K562 (cell line): ENCODE data around the gene FKBP11. TPM values are rescaled to one million over a fixed set of nuclear protein-coding genes. Genes with fewer than 3 reads are reported as not detected.
A peak's percentile ranks its signal among the peaks of the same experiment; 100 is the strongest.
"Not testable (repeated sequence)": the region's sequence is repeated elsewhere in the genome, so short reads cannot be mapped to it uniquely, and the experiment has no call there.

Experiments
- ATAC-seq: fragments of 200-7000 bp; cut with Tn5 transposase; 3 replicates; pipeline ENCODE4 v1.9.1; 2020; ENCODE audit warnings: moderate library complexity
- BruUV-seq: library from RNA; stranded (reverse); fragments of 400-500 nt; replicated peaks from 2 replicates; lab custom pipeline; 2021; lab: Mats Ljungman, UMichigan
- CTCF ChIA-PET: fragments of 300-600 bp; formaldehyde crosslinking; extraction: SDS; loops from one replicate; lab custom pipeline; 2021; ENCODE audit warnings: low intra/inter-chr PET ratio; lab: Yijun Ruan, JAX
- POLR2A ChIA-PET: fragments of 300-600, 350-650 bp; sonication (Branson Sonifier 250); formaldehyde crosslinking; extraction: SDS; loops from one replicate; lab custom pipeline; 2021; ENCODE audit warnings: antibody characterized with exemption, inconsistent platforms; lab: Yijun Ruan, JAX
- DNase-seq, 4 experiments: peaks; one replicate each; pipeline versions ENCODE4 v3.0.0 to v3.0.0-alpha.2; 2011 to 2018; ENCODE audit warnings: low spot score in 3 of 4, mixed read lengths in 3 of 4; ENCODE audit errors: extremely low read depth in 1 of 4
- FAIRE-seq: peaks from 2 replicates; lab custom pipeline; 2011; peaks lifted over from hg19 to GRCh38; lab: Jason Lieb, UNC
- H2AFZ ChIP-seq: 2 replicates; pipeline ENCODE4 v1.6.0; 2011; ENCODE audit warnings: low read depth, low read length, control low read depth, inconsistent platforms
- H3K27ac ChIP-seq: fragments of 200-600 bp; 3 replicates; pipeline ENCODE4 v1.8.0; 2011; ENCODE audit warnings: low read depth, mild to moderate bottlenecking, control low read depth, inconsistent platforms, low read length, moderate library complexity, mixed read lengths; ENCODE audit errors: extremely low read depth
- H3K27me3 ChIP-seq, 2 experiments: fragments of 300-600 bp in 1 of 2; 2 replicates in 1 of 2; 3 replicates in 1 of 2; pipeline versions ENCODE4 v1.6.0 to v1.8.0; 2011; ENCODE audit warnings: inconsistent platforms in 2 of 2, low read length in 2 of 2, mild to moderate bottlenecking in 1 of 2, mixed read lengths in 1 of 2, moderate library complexity in 1 of 2; ENCODE audit not compliant: control insufficient read depth in 2 of 2, insufficient read depth in 2 of 2
- H3K36me3 ChIP-seq: fragments of 300-600 bp; 3 replicates; pipeline ENCODE4 v1.8.0; 2011; ENCODE audit warnings: mild to moderate bottlenecking, low read length, inconsistent platforms; ENCODE audit not compliant: control insufficient read depth, insufficient read depth
- H3K4me1 ChIP-seq, 2 experiments: fragments of 200-600 bp in 1 of 2; replicated peaks in 1 of 2; 2 replicates in 1 of 2; 3 replicates in 1 of 2; pipeline versions ENCODE4 v1.5.1 to v1.8.0; 2011; ENCODE audit warnings: inconsistent platforms in 2 of 2, low read length in 2 of 2, mild to moderate bottlenecking in 1 of 2, mixed read lengths in 1 of 2, moderate library complexity in 1 of 2; ENCODE audit not compliant: control insufficient read depth in 2 of 2, insufficient read depth in 2 of 2
- H3K4me2 ChIP-seq: 2 replicates; pipeline ENCODE4 v1.6.1; 2011; ENCODE audit warnings: low read length, control low read depth, inconsistent platforms, mixed read lengths; ENCODE audit not compliant: insufficient read depth
- H3K4me3 ChIP-seq: fragments of 200-600 bp; sonication (generic), shearing (Covaris generic); 2 replicates; pipeline ENCODE4 v1.5.1; 2016; ENCODE audit warnings: control low read depth, inconsistent platforms
- H3K79me2 ChIP-seq: fragments of 200-600 bp; 3 replicates; pipeline ENCODE4 v1.8.0; 2011; ENCODE audit warnings: low read length, inconsistent platforms; ENCODE audit not compliant: control insufficient read depth, insufficient read depth
- H3K9ac ChIP-seq, 2 experiments: 2 replicates each; pipeline versions ENCODE4 v1.6.0 to v1.6.1; 2011; ENCODE audit warnings: low read depth in 2 of 2, low read length in 2 of 2, control low read depth in 1 of 2, inconsistent platforms in 1 of 2, mild to moderate bottlenecking in 1 of 2, mixed read lengths in 1 of 2; ENCODE audit not compliant: insufficient read depth in 1 of 2
- H3K9me1 ChIP-seq: one replicate; pipeline ENCODE4 v1.6.0; 2011; ENCODE audit warnings: inconsistent platforms, mild to moderate bottlenecking, low read length, moderate library complexity; ENCODE audit not compliant: control insufficient read depth, insufficient read depth
- H3K9me3 ChIP-seq: replicated peaks from 2 replicates; pipeline ENCODE4 v1.5.1; 2011; ENCODE audit warnings: low read depth, low read length, inconsistent platforms; ENCODE audit not compliant: control insufficient read depth, insufficient read depth
- H4K20me1 ChIP-seq: replicated peaks from 2 replicates; pipeline ENCODE4 v1.6.1; 2011; ENCODE audit warnings: low read length, inconsistent platforms, mixed read lengths; ENCODE audit not compliant: control insufficient read depth, insufficient read depth
- ARID1B ChIP-seq: fragments of 450-650 bp; IDR thresholded peaks from 2 replicates; pipeline ENCODE4 v1.6.1; 2016; ENCODE audit warnings: antibody characterized with exemption, mild to moderate bottlenecking, inconsistent platforms
- C11orf30 ChIP-seq: fragments of 450-650 bp; IDR thresholded peaks from 2 replicates; pipeline ENCODE4 v1.6.1; 2016; ENCODE audit warnings: low read depth, mild to moderate bottlenecking
- CBFA2T3 ChIP-seq: fragments of 450-650 bp; IDR thresholded peaks from 2 replicates; pipeline ENCODE4 v1.6.1; 2017
- CSDE1 ChIP-seq, 2 experiments: fragments of 450-650 bp; IDR thresholded peaks; 2 replicates each; pipeline ENCODE4 v1.6.1; 2016; ENCODE audit warnings: mild to moderate bottlenecking in 1 of 2
- DPF2 ChIP-seq: fragments of 450-650 bp; IDR thresholded peaks from 2 replicates; pipeline ENCODE4 v1.6.1; 2016
- MAFG ChIP-seq: fragments of 450-650 bp; conservative IDR thresholded peaks from 2 replicates; pipeline ENCODE4 v1.6.1; 2016; ENCODE audit warnings: missing genetic modification characterization, missing compliant biosample characterization
- NFE2 ChIP-seq: IDR thresholded peaks from 2 replicates; pipeline ENCODE4 v1.6.1; 2014; ENCODE audit warnings: antibody characterized with exemption, low read depth
- TAF9B ChIP-seq: fragments of 450-650 bp; IDR thresholded peaks from 2 replicates; pipeline ENCODE4 v1.6.1; 2018; ENCODE audit warnings: mild to moderate bottlenecking; ENCODE audit not compliant: partially characterized antibody
- ZNF316 ChIP-seq: fragments of 450-650 bp; IDR thresholded peaks from 2 replicates; pipeline ENCODE4 v1.6.1; 2016
- WGBS: fragments of 100-300 bp; shearing (Covaris generic); methylation state at CpG from one replicate; pipeline ENCODE4 v1.1.6; 2016; ENCODE audit warnings: low coverage, mixed read lengths; ENCODE audit not compliant: insufficient coverage; ENCODE audit errors: missing lambda C conversion rate; 5-methylcytosine and 5-hydroxymethylcytosine counted together
- in situ Hi-C: fragments of 300-500 bp; cut with MboI; formaldehyde crosslinking; loops from 4 replicates; pipeline ENCODE4 v1.15.0; 2018; ENCODE audit warnings: inconsistent platforms, mixed read lengths
- intact Hi-C: fragments of 100-400 bp; cut with micrococcal nuclease; formaldehyde crosslinking; loops from 2 replicates; pipeline ENCODE4 v1.14.2; 2022
- polyA plus RNA-seq, 8 experiments: library from polyadenylated mRNA; depleted of rRNA in 4 of 8; stranded (reverse) in 5 of 8; unstranded in 3 of 8; fragments of >200 nt; fragmentation: Nextera tagmentation in 2 of 8; fragmentation: Illumina TruSeq in 1 of 8; extraction: Ambion mirVana in 2 of 8; extraction: Trizol in 1 of 8; gene quantifications; 2 replicates each; pipeline versions ENCODE4 v1.2.1 to v1.2.3, GENCODE V29; 2011 to 2014; ENCODE audit warnings: inconsistent platforms in 1 of 8, missing spikeins in 1 of 8
- total RNA-seq, 7 experiments: library from RNA; depleted of rRNA in 6 of 7; stranded (reverse); fragments of >200 nt in 6 of 7; fragmentation: Illumina TruSeq in 2 of 7; extraction: Trizol in 2 of 7; gene quantifications; 2 replicates each; pipeline versions ENCODE4 v1.2.1 to v1.2.3, GENCODE V29; 2011 to 2021; ENCODE audit warnings: low replicate concordance in 1 of 7
- TF ChIP-seq, protein P1 (sequence below): fragments of 250-450 bp; sonication (Bioruptor Pico); IDR thresholded peaks from 2 replicates; pipeline ENCODE4 v1.9.0; 2021; ENCODE audit warnings: mild to moderate bottlenecking, inconsistent platforms

The FKBP11 gene
- total and polyA plus RNA-seq, 9 of the 15 experiments (the other 6 are each of a cell fraction or from before 2014, with no cell fraction given): 1.6 to 8.2 (median 5.8) TPM

DNA sequence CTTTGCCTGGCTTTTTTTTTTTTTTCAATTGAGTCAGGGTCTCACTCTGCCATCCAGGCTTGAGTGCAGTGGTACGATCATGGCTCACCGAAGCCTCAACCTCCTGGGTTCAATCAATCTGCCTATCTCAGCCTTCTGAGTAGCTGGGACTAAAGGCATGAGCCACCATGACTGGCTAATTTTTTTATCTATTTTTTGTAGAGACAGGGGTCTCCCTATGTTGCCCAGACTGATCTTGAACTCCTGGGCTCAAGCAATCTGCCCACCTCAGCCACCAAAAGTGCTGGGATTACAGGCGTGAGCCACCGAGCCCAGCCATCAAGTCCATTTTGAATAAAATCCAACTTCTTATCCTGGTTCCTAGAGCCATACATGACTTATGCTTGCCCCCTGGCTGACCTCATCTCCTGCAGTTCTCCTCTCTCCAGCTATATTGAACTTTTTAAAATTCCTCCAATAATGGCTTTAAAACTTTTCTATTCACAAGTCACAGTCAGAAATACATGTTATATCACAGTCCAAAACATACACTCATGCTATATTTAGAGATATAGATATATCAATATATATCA, 49.3 kb downstream of the FKBP11 start:
- Histone ChIP-seq H3K27ac (no peak overlapping the region), H3K36me3 (no peaks in the 10 kb centered on the region), H3K9me1 (no peaks in the 10 kb centered on the region), H3K9me3 (no peaks in the 10 kb centered on the region), H2AFZ (no peak overlapping the region), H3K9ac (no peak overlapping the region), H3K4me1 (peaks cover 0 to 3% of the 10 kb centered on the region in 2 experiments; a peak in 2 of 5 replicates), H3K79me2 (no peaks in the 10 kb centered on the region), H4K20me1 (no peaks in the 10 kb centered on the region), H3K4me2 (no peak overlapping the region), H3K27me3 (peaks cover 3 to 4% of the 10 kb centered on the region in 2 experiments; a peak in 1 of 5 replicates), H3K4me3 (no peak overlapping the region)
- intact Hi-C loops (no loop called here), in situ Hi-C loops (no loop called here)
- ChIA-PET POLR2A (interaction anchor here (0.8 to 2.1 kb wide), 3 partner anchors 8 to 24 kb away, joined by 4 to 12 read pairs (median 7); partner anchors contain the start of genes DDX23 and RND1), CTCF (no interaction called here)
- ATAC-seq: peak; percentile 55
- 17% methylated on average over 4 of the region's 4 CpGs for WGBS
- BruUV-seq: no TSS peak
- peak in 1 of 4 experiments; percentile 7 for DNase-seq
- peak; percentile 34; the same call in 1 of the 2 replicates for TF ChIP-seq C11orf30
- TF ChIP-seq ARID1B: 0 out of 2 replicates have a peak, but pooled peaks have one; percentile 24
- TF ChIP-seq, protein P1, sequence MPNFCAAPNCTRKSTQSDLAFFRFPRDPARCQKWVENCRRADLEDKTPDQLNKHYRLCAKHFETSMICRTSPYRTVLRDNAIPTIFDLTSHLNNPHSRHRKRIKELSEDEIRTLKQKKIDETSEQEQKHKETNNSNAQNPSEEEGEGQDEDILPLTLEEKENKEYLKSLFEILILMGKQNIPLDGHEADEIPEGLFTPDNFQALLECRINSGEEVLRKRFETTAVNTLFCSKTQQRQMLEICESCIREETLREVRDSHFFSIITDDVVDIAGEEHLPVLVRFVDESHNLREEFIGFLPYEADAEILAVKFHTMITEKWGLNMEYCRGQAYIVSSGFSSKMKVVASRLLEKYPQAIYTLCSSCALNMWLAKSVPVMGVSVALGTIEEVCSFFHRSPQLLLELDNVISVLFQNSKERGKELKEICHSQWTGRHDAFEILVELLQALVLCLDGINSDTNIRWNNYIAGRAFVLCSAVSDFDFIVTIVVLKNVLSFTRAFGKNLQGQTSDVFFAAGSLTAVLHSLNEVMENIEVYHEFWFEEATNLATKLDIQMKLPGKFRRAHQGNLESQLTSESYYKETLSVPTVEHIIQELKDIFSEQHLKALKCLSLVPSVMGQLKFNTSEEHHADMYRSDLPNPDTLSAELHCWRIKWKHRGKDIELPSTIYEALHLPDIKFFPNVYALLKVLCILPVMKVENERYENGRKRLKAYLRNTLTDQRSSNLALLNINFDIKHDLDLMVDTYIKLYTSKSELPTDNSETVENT (CRISPR knock-in tag): no peak
- TF ChIP-seq CBFA2T3: peak; percentile 29; the same call in 1 of the 2 replicates
- peak; percentile 72 for TF ChIP-seq MAFG (tag)
- no peak for TF ChIP-seq CSDE1 (IDR thresholded peaks at IDR 0.05)
- TF ChIP-seq TAF9B: no peak
- peak; percentile 50 for TF ChIP-seq ZNF316
- TF ChIP-seq DPF2: peak; percentile 64
- peak; percentile 53 for TF ChIP-seq NFE2
- FAIRE-seq: no peak

DNA sequence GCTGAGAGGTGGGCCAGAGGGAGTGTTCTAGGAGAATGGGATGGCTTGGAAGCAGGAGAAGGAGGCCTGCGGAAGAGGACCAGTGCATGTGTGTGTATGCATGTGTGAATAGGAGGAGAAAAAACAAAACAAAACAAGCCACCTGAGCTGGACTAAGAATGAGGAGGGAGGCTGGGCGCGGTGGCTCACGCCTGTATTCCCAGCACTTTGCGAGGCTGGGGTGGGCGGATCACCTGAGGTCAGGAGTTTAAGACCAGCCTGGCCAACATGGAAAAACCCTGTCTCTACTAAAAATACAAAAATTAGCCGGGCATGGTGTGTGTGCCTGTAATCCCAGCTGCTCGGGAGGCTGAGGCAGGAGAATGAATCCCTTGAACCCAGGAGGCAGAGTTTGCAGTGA, 51.8 kb downstream of the FKBP11 start:
- H3K9me1 ChIP-seq, H3K79me2 ChIP-seq, H3K4me3 ChIP-seq, H3K9me3 ChIP-seq, H3K4me2 ChIP-seq, H4K20me1 ChIP-seq, intact Hi-C loops, H3K4me1 ChIP-seq, H3K27ac ChIP-seq, BruUV-seq, DNase-seq, in situ Hi-C loops, H3K36me3 ChIP-seq, H3K9ac ChIP-seq, ATAC-seq, H2AFZ ChIP-seq, FAIRE-seq, H3K27me3 ChIP-seq: not testable (repeated sequence)
- WGBS: 55% methylated on average over 5 of the region's 8 CpGs
- CTCF ChIA-PET: interaction anchor here (0.6 kb wide), 1 partner anchor 243 kb away, joined by 3 read pairs; no protein-coding TSS in a partner anchor
- POLR2A ChIA-PET: interaction anchor here (0.9 to 1.8 kb wide), 3 partner anchors 10 to 13 kb away, joined by 3 to 4 read pairs (median 3); no protein-coding TSS in a partner anchor
